Neuronal stem cell (in vitro differentiated cells): ENCODE data around the gene PYCARD.

Experiments used
- DNase-seq: peaks from one replicate; pipeline ENCODE4 v3.0.0-alpha.2; 2013; ENCODE audit warnings: low spot score
- H2AFZ ChIP-seq: one replicate; pipeline ENCODE4 v1.6.1; 2013; ENCODE audit warnings: mild to moderate bottlenecking, low read length, inconsistent platforms
- H2AK5ac ChIP-seq: 2 replicates; pipeline ENCODE4 v1.6.1; 2013; ENCODE audit warnings: low read depth, mild to moderate bottlenecking, inconsistent platforms, low read length, moderate library complexity, mixed read lengths
- H2BK120ac ChIP-seq: 2 replicates; pipeline ENCODE4 v1.6.1; 2013; ENCODE audit warnings: low read depth, mild to moderate bottlenecking, inconsistent platforms, low read length, moderate library complexity, mixed read lengths
- H2BK12ac ChIP-seq: one replicate; pipeline ENCODE4 v1.6.1; 2013; ENCODE audit warnings: low read length, inconsistent platforms
- H2BK15ac ChIP-seq: 2 replicates; pipeline ENCODE4 v1.6.1; 2013; ENCODE audit warnings: mild to moderate bottlenecking, low read length, inconsistent platforms, mixed read lengths
- H2BK5ac ChIP-seq: one replicate; pipeline ENCODE4 v1.6.1; 2013; ENCODE audit warnings: inconsistent platforms, mild to moderate bottlenecking, low read length, moderate library complexity
- H3K14ac ChIP-seq: one replicate; pipeline ENCODE4 v1.6.1; 2013; ENCODE audit warnings: low read length, inconsistent platforms
- H3K18ac ChIP-seq: 2 replicates; pipeline ENCODE4 v1.6.1; 2013; ENCODE audit warnings: low read length, inconsistent platforms
- H3K23ac ChIP-seq: 2 replicates; pipeline ENCODE4 v1.6.1; 2013; ENCODE audit warnings: low read depth, mild to moderate bottlenecking, mixed read lengths, low read length, inconsistent platforms; ENCODE audit not compliant: poor library complexity
- H3K27ac ChIP-seq: replicated peaks from 3 replicates; pipeline ENCODE4 v1.5.1; 2013; ENCODE audit warnings: low read length, inconsistent platforms
- H3K27me3 ChIP-seq, 3 experiments: 2 replicates each; pipeline ENCODE4 v1.6.1; 2013; ENCODE audit warnings: low read length in 3 of 3, mild to moderate bottlenecking in 2 of 3, inconsistent platforms in 1 of 3, low read depth in 1 of 3, mixed read lengths in 1 of 3, moderate library complexity in 1 of 3; ENCODE audit not compliant: control insufficient read depth in 3 of 3, insufficient read depth in 3 of 3
- H3K36me3 ChIP-seq, 2 donors: replicated peaks in 1 of 2; 2 replicates each; pipeline ENCODE4 v1.6.1; 2013; ENCODE audit warnings: low read length in 2 of 2; ENCODE audit not compliant: control insufficient read depth in 2 of 2, insufficient read depth in 2 of 2
- H3K4ac ChIP-seq: 2 replicates; pipeline ENCODE4 v1.6.1; 2013; ENCODE audit warnings: inconsistent platforms, mild to moderate bottlenecking, low read length, moderate library complexity
- H3K4me1 ChIP-seq, 2 donors: 1 replicate in 1 of 2; 2 replicates in 1 of 2; pipeline ENCODE4 v1.6.1; 2013; ENCODE audit warnings: low read length in 2 of 2, low read depth in 1 of 2; ENCODE audit not compliant: control insufficient read depth in 2 of 2, insufficient read depth in 1 of 2
- H3K4me2 ChIP-seq: one replicate; pipeline ENCODE4 v1.6.1; 2013; ENCODE audit warnings: mild to moderate bottlenecking, low read length, inconsistent platforms; ENCODE audit not compliant: insufficient read depth, poor library complexity, severe bottlenecking
- H3K4me3 ChIP-seq, 2 donors: 2 replicates each; pipeline ENCODE4 v1.5.1; 2013; ENCODE audit warnings: low read length in 2 of 2, mild to moderate bottlenecking in 2 of 2, inconsistent platforms in 1 of 2, moderate library complexity in 1 of 2
- H3K79me1 ChIP-seq: one replicate; pipeline ENCODE4 v1.6.1; 2013; ENCODE audit warnings: low read depth, mild to moderate bottlenecking, inconsistent platforms, low read length, moderate library complexity
- H3K9ac ChIP-seq: one replicate; pipeline ENCODE4 v1.6.1; 2013; ENCODE audit warnings: mild to moderate bottlenecking, low read depth, low read length, inconsistent platforms; ENCODE audit not compliant: poor library complexity
- H3K9me3 ChIP-seq, 2 donors: replicated peaks in 1 of 2; 2 replicates each; pipeline versions ENCODE3 to v1.6.1; 2013; ENCODE audit warnings: low read length in 2 of 2, mild to moderate bottlenecking in 2 of 2, inconsistent platforms in 1 of 2, low read depth in 1 of 2, mixed read lengths in 1 of 2, moderate library complexity in 1 of 2; ENCODE audit not compliant: control insufficient read depth in 2 of 2, insufficient read depth in 1 of 2
- H4K8ac ChIP-seq: one replicate; pipeline ENCODE4 v1.6.1; 2013; ENCODE audit warnings: low read depth, mild to moderate bottlenecking, inconsistent platforms, low read length, moderate library complexity
- H4K91ac ChIP-seq: one replicate; pipeline ENCODE4 v1.6.1; 2013; ENCODE audit warnings: low read length, low read depth, mild to moderate bottlenecking, inconsistent platforms; ENCODE audit not compliant: poor library complexity
- WGBS, 2 donors: extraction: QIAGEN DNeasy Blood & Tissue Kit; methylation state at CpG; one replicate each; pipeline ENCODE4 v1.1.7; 2013; ENCODE audit warnings: missing lambda C conversion rate in 2 of 2, mixed read lengths in 1 of 2; ENCODE audit not compliant: insufficient read length in 2 of 2, insufficient replicate concordance in 1 of 2; ENCODE audit errors: extremely low coverage in 2 of 2; 5-methylcytosine and 5-hydroxymethylcytosine counted together

Gene PYCARD

DNA sequence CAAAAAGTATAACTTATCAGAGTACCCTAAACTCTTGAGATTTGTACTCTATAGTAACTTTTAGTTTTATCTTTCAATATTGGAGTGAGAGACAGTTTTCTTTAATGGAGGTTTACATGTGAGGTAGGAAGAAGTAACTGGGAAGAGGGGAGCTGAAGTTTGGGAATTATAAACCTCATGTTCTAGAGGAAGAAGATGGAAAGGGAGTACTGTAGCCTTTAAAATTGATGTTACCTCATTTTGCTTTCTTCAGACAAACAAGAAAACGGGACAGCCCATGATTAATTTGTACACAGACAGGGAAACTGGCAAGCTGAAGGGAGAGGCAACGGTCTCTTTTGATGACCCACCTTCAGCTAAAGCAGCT lies 13.2 kb downstream of the PYCARD start:
- no peaks in the 10 kb centered on the region for H3K4me1 ChIP-seq
- WGBS, 2 donors, result no CpG with 5 or more reads among the region's 2 CpGs
- no peak overlapping the region for H2AK5ac ChIP-seq
- H3K18ac ChIP-seq, result no peak overlapping the region
- H4K91ac ChIP-seq, result no peak overlapping the region
- no peaks in the 10 kb centered on the region for H3K27me3 ChIP-seq
- H3K79me1 ChIP-seq, result peaks cover 10% of the 10 kb centered on the region
- H3K4ac ChIP-seq, result no peak overlapping the region
- H2AFZ ChIP-seq, result no peak overlapping the region
- H4K8ac ChIP-seq, result no peak overlapping the region
- H3K4me3 ChIP-seq, result no peak overlapping the region
- DNase-seq, result no peak
- no peak overlapping the region for H2BK5ac ChIP-seq
- no peak overlapping the region for H3K27ac ChIP-seq
- H2BK12ac ChIP-seq, result no peak overlapping the region
- H3K36me3 ChIP-seq, result peaks cover 78 to 100% of the 10 kb centered on the region in 2 donors
- H3K14ac ChIP-seq, result no peak overlapping the region
- H3K9ac ChIP-seq, result no peak overlapping the region
- no peaks in the 10 kb centered on the region for H3K9me3 ChIP-seq
- H3K4me2 ChIP-seq, result no peak overlapping the region
- no peak overlapping the region for H3K23ac ChIP-seq
- H2BK15ac ChIP-seq, result no peak overlapping the region
- no peak overlapping the region for H2BK120ac ChIP-seq

DNA sequence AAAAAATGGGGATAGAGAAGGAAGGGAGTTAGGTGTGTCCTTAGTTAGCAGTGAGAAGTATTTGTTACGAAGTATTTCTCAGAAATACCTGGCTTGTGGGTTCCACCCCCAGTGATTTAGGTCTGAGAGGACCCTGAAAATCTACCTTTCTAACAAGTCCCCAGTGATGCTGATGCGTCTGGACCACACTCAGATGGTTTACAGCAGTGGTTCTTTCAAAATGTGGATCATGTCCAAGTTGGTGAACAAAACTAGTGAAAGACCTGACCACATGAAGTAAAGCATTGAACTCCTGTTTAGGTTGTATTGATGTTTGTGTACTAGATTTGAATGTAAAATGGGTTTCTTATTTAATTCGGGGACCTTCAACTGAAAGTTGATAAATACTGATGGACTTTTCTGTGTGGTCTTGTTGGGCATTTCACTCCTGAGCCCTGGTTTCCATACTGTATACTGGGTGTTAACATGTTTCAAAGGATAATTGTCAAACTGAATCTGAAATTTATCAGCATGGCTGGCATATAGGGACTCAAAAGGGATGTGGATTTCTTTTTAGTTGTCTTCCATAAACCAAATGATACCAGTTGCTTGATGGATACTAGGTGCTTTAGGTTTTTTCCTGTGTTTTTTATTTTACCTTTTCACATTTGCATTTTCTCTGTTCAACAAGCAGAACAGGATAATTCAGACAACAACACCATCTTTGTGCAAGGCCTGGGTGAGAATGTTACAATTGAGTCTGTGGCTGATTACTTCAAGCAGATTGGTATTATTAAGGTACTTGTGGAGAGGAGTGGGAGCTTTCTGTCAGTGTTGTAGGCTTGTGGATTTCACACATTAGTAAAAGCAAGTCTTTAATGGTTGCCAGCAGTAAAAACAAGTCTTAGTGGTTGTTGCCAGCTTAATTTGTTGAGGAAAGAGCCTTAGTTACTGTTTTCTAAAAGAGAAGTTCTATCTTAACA lies 13.8 kb downstream of the PYCARD start:
- Histone ChIP-seq H2AK5ac (no peak overlapping the region), H3K4ac (no peak overlapping the region), H3K9me3 (no peaks in the 10 kb centered on the region), H2BK12ac (no peak overlapping the region), H4K8ac (no peak overlapping the region), H2BK15ac (no peak overlapping the region), H3K23ac (no peak overlapping the region), H3K4me1 (peaks cover 0 to 2% of the 10 kb centered on the region in 2 donors), H3K14ac (no peak overlapping the region), H2BK120ac (no peak overlapping the region), H2BK5ac (no peak overlapping the region), H3K79me1 (peaks cover 10% of the 10 kb centered on the region), H3K4me3 (no peak overlapping the region), H3K18ac (no peak overlapping the region), H3K27ac (no peak overlapping the region), H2AFZ (no peak overlapping the region), H3K9ac (no peak overlapping the region), H3K27me3 (no peaks in the 10 kb centered on the region), H3K4me2 (no peak overlapping the region), H4K91ac (no peak overlapping the region), H3K36me3 (peaks cover 77 to 100% of the 10 kb centered on the region in 2 donors)
- no peak for DNase-seq
- no CpG with 5 or more reads among the region's 3 CpGs for WGBS, 2 donors

DNA sequence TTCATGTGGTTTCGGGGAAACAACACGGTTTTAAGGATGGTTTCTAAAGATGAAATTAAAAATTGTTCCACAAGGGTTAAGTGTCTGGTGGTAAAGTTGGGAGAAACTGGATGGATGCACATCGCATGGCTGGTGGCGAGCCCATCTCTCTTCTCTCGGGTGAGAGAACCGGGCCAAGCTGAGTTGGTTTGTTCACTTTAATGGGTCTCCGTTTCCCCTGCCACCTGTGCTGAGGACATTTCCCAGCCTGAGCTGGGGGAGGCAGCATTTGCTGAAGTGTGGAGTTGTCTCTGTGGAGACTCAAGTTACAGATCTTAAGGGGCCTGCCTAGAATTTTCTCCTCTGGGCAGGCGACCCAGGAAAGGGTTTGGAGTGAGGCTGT lies 14.8 kb downstream of the PYCARD start:
- Histone ChIP-seq H3K27ac (no peak overlapping the region), H2AK5ac (no peak overlapping the region), H3K79me1 (peaks cover 10% of the 10 kb centered on the region), H3K4me3 (no peak overlapping the region), H3K4me2 (no peak overlapping the region), H2AFZ (no peak overlapping the region), H2BK120ac (no peak overlapping the region), H2BK15ac (no peak overlapping the region), H2BK5ac (no peak overlapping the region), H3K27me3 (no peaks in the 10 kb centered on the region), H2BK12ac (no peak overlapping the region), H3K9me3 (no peaks in the 10 kb centered on the region), H3K4ac (no peak overlapping the region), H3K23ac (no peak overlapping the region), H3K4me1 (peaks cover 3 to 4% of the 10 kb centered on the region in 2 donors), H3K14ac (no peak overlapping the region), H4K8ac (no peak overlapping the region), H3K18ac (no peak overlapping the region), H3K9ac (no peak overlapping the region), H3K36me3 (peaks cover 79 to 100% of the 10 kb centered on the region in 2 donors), H4K91ac (no peak overlapping the region)
- WGBS, 2 donors, result no CpG with 5 or more reads among the region's 8 CpGs
- no peak for DNase-seq

DNA sequence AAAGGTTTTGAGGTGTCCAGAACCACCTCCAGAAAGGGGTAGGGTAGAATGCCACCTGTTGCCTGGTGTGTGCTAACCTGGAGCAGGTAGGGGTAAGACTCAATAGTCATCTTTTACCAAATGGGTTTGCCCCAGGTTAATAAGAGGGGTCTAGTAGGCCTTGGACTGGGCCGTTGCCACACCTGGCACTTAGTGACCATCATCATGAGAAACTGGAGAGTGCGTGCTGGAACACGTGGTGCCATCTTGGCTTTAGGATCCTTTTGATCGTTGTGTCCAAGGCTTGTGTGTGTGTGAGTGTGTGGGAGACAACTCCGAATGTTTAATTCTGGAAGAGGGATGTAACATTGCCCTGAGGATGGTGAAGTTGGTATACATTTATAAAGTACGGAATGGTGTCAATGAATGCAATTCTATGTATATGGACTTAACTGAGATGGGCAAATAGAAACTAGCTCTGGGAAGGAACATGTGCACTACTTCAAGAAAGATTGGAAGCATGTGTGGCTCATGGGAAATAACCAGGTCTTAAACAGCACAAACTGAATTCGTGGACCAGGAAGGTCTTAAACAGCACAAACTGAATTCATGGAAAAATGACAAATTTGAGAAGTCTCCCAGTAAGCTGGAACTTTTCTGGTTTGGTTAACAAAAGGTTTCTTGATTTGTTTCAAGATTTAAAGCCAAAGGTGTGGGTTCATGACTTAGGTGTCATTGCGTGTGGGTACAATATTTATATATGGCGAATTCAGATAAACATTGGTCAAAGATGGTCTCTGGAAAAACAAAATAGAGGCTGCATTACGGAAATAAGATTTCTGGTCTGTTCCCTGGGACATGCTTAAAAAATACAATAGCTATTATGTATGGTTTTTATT lies 15.4 kb downstream of the PYCARD start:
- no CpG with 5 or more reads among the region's 10 CpGs for WGBS, 2 donors
- no peak overlapping the region for H2BK12ac ChIP-seq

More for the DNA sequence above, 15.4 kb downstream of the PYCARD start:
- Histone ChIP-seq H3K14ac (no peak overlapping the region), H3K9me3 (no peaks in the 10 kb centered on the region), H3K4ac (no peak overlapping the region), H4K91ac (no peak overlapping the region), H3K4me1 (peaks cover 5 to 8% of the 10 kb centered on the region in 2 donors), H3K4me3 (no peak overlapping the region), H2AFZ (no peak overlapping the region), H3K27me3 (no peaks in the 10 kb centered on the region), H2BK5ac (no peak overlapping the region), H2BK15ac (no peak overlapping the region), H3K18ac (no peak overlapping the region), H2BK120ac (no peak overlapping the region), H3K23ac (no peak overlapping the region), H2AK5ac (no peak overlapping the region), H3K9ac (no peak overlapping the region), H3K36me3 (peaks cover 75 to 100% of the 10 kb centered on the region in 2 donors), H3K4me2 (no peak overlapping the region), H3K79me1 (peaks cover 10% of the 10 kb centered on the region), H4K8ac (no peak overlapping the region), H3K27ac (no peak overlapping the region)
- no peak for DNase-seq
